Activated T-helper 2 cell treated with anti-CD3 and anti-CD28 coated beads, Interferon-gamma antibody, Interleukin-2, Interleukin-4, amounts not matched to agents 10 μg/mL and 5 μg/mL and 100 μg/mL, durations not matched to agents 14 hours and 24 hours and 36 hours (primary cell): ENCODE data around the gene STON1. TPM values are rescaled to one million over a fixed set of nuclear protein-coding genes. Genes with fewer than 3 reads are reported as not detected.
"Not testable (repeated sequence)": the region's sequence is repeated elsewhere in the genome, so short reads cannot be mapped to it uniquely, and the experiment has no call there.

Experiments used
- DNase-seq: peaks from one replicate; pipeline ENCODE4 v3.0.0; 2021; ENCODE audit warnings: low spot score
- H3K27ac Mint-ChIP-seq: one replicate; pipeline ENCODE4 v1.8.0; 2021; ENCODE audit warnings: mixed read lengths
- H3K27me3 Mint-ChIP-seq: one replicate; pipeline ENCODE4 v1.8.0; 2021; ENCODE audit warnings: low read depth, mixed read lengths
- H3K36me3 Mint-ChIP-seq: one replicate; pipeline ENCODE4 v1.8.0; 2021; ENCODE audit warnings: low read depth, mixed read lengths
- H3K4me1 Mint-ChIP-seq: one replicate; pipeline ENCODE4 v1.8.0; 2021; ENCODE audit warnings: low read depth, mixed read lengths
- H3K4me3 Mint-ChIP-seq: one replicate; pipeline ENCODE4 v1.8.0; 2021; ENCODE audit warnings: low read depth, mild to moderate bottlenecking, moderate library complexity, mixed read lengths
- H3K9me3 Mint-ChIP-seq: one replicate; pipeline ENCODE4 v1.8.0; 2021; ENCODE audit warnings: mixed read lengths
- intact Hi-C: fragments of 100-400 bp; cut with micrococcal nuclease; formaldehyde crosslinking; loops from one replicate; pipeline ENCODE4 v1.15.1; 2023
- total RNA-seq: library from RNA; stranded (reverse); gene quantifications from 2 replicates; pipeline ENCODE4 v1.2.3, GENCODE V29; 2022

The STON1 gene
- total RNA-seq, 1 donor from 2014 or later: 2.1 TPM

- peaks cover 12% of the 10 kb centered on the region for H3K4me1 Mint-ChIP-seq
- H3K27ac Mint-ChIP-seq: no peak overlapping the region
- peaks cover 5% of the 10 kb centered on the region for H3K27me3 Mint-ChIP-seq
- H3K9me3 Mint-ChIP-seq: no peaks in the 10 kb centered on the region
- H3K4me3 Mint-ChIP-seq: no peak overlapping the region
- no peaks in the 10 kb centered on the region for H3K36me3 Mint-ChIP-seq
- intact Hi-C loops: loop anchor here (5.0 kb wide), 1 partner anchor 141 kb away; no protein-coding TSS in a partner anchor
- no peak for DNase-seq
Measured at GRCh38 chr2:48588745-48589144, 58.8 kb downstream of the STON1 start.

GRCh38 chr2:48589170-48589767 is 59.3 kb downstream of the STON1 start:
- Mint-ChIP-seq H3K27ac (no peak overlapping the region), H3K27me3 (peaks cover 5% of the 10 kb centered on the region), H3K9me3 (no peaks in the 10 kb centered on the region), H3K4me3 (no peak overlapping the region), H3K36me3 (no peaks in the 10 kb centered on the region), H3K4me1 (peaks cover 12% of the 10 kb centered on the region)
- DNase-seq: no peak
- intact Hi-C loops: loop anchor here (5.0 kb wide), 1 partner anchor 142 kb away; no protein-coding TSS in a partner anchor

- no peaks in the 10 kb centered on the region for H3K9me3 Mint-ChIP-seq
- no peak for DNase-seq
- intact Hi-C loops: no loop called here
- H3K4me1 Mint-ChIP-seq: peaks cover 12% of the 10 kb centered on the region
- no peak overlapping the region for H3K4me3 Mint-ChIP-seq
- H3K36me3 Mint-ChIP-seq: no peaks in the 10 kb centered on the region
- H3K27me3 Mint-ChIP-seq: peaks cover 7% of the 10 kb centered on the region
- no peak overlapping the region for H3K27ac Mint-ChIP-seq
Measured at GRCh38 chr2:48590017-48590416, 60.1 kb downstream of the STON1 start.

- Mint-ChIP-seq H3K36me3 (no peaks in the 10 kb centered on the region), H3K27ac (no peak overlapping the region), H3K9me3 (no peaks in the 10 kb centered on the region), H3K27me3 (peaks cover 14% of the 10 kb centered on the region), H3K4me1 (peaks cover 6% of the 10 kb centered on the region), H3K4me3 (no peak overlapping the region)
- no peak for DNase-seq
- intact Hi-C loops: no loop called here
Measured at GRCh38 chr2:48592067-48592466, 62.1 kb downstream of the STON1 start.

- H3K27ac Mint-ChIP-seq, intact Hi-C loops, H3K4me3 Mint-ChIP-seq, H3K4me1 Mint-ChIP-seq, H3K9me3 Mint-ChIP-seq, H3K36me3 Mint-ChIP-seq, DNase-seq: not testable (repeated sequence)
- peaks cover 13% of the 10 kb centered on the region for H3K27me3 Mint-ChIP-seq
Measured at GRCh38 chr2:48596751-48597150, 66.8 kb downstream of the STON1 start.

GRCh38 chr2:48597492-48597891 is 67.5 kb downstream of the STON1 start:
- Mint-ChIP-seq H3K9me3 (no peaks in the 10 kb centered on the region), H3K4me3 (no peak overlapping the region), H3K27ac (no peak overlapping the region), H3K27me3 (peaks cover 13% of the 10 kb centered on the region), H3K36me3 (no peaks in the 10 kb centered on the region), H3K4me1 (peaks cover 2% of the 10 kb centered on the region)
- intact Hi-C loops: no loop called here
- no peak for DNase-seq

GRCh38 chr2:48600204-48600813 is 70.4 kb downstream of the STON1 start:
- Mint-ChIP-seq H3K27ac (no peak overlapping the region), H3K36me3 (no peaks in the 10 kb centered on the region), H3K4me1 (peaks cover 4% of the 10 kb centered on the region), H3K9me3 (no peaks in the 10 kb centered on the region), H3K4me3 (no peak overlapping the region), H3K27me3 (peaks cover 14% of the 10 kb centered on the region)
- intact Hi-C loops: no loop called here
- DNase-seq: no peak

- no peak for DNase-seq
- intact Hi-C loops: no loop called here
- no peaks in the 10 kb centered on the region for H3K9me3 Mint-ChIP-seq
- H3K4me3 Mint-ChIP-seq: no peak overlapping the region
- H3K4me1 Mint-ChIP-seq: peaks cover 4% of the 10 kb centered on the region
- H3K36me3 Mint-ChIP-seq: no peaks in the 10 kb centered on the region
- no peak overlapping the region for H3K27ac Mint-ChIP-seq
- peaks cover 9% of the 10 kb centered on the region for H3K27me3 Mint-ChIP-seq
Measured at GRCh38 chr2:48600917-48601316, 71.0 kb downstream of the STON1 start.

GRCh38 chr2:48601349-48601748 is 71.4 kb downstream of the STON1 start:
- Mint-ChIP-seq H3K27ac (no peak overlapping the region), H3K36me3 (no peaks in the 10 kb centered on the region), H3K27me3 (peaks cover 9% of the 10 kb centered on the region), H3K4me1 (peaks cover 4% of the 10 kb centered on the region), H3K9me3 (no peaks in the 10 kb centered on the region), H3K4me3 (no peak overlapping the region)
- DNase-seq: no peak
- intact Hi-C loops: no loop called here

GRCh38 chr2:48605482-48606175 is 75.7 kb downstream of the STON1 start:
- DNase-seq: no peak
- Mint-ChIP-seq H3K4me1 (peaks cover 2% of the 10 kb centered on the region), H3K9me3 (no peaks in the 10 kb centered on the region), H3K27ac (no peak overlapping the region), H3K36me3 (no peaks in the 10 kb centered on the region), H3K4me3 (no peak overlapping the region), H3K27me3 (peaks cover 5% of the 10 kb centered on the region)
- intact Hi-C loops: no loop called here

- DNase-seq: no peak
- Mint-ChIP-seq H3K4me3 (no peak overlapping the region), H3K27ac (no peak overlapping the region), H3K9me3 (no peaks in the 10 kb centered on the region), H3K4me1 (peaks cover 2% of the 10 kb centered on the region), H3K27me3 (peaks cover 5% of the 10 kb centered on the region), H3K36me3 (no peaks in the 10 kb centered on the region)
- intact Hi-C loops: no loop called here
Measured at GRCh38 chr2:48607307-48608014, 77.5 kb downstream of the STON1 start.

- Mint-ChIP-seq H3K4me3 (no peak overlapping the region), H3K27me3 (no peaks in the 10 kb centered on the region), H3K9me3 (peaks cover 4% of the 10 kb centered on the region), H3K4me1 (no peaks in the 10 kb centered on the region), H3K36me3 (no peaks in the 10 kb centered on the region), H3K27ac (no peak overlapping the region)
- intact Hi-C loops: no loop called here
- DNase-seq: no peak
Measured at GRCh38 chr2:48613211-48613610, 83.3 kb downstream of the STON1 start.

- H3K9me3 Mint-ChIP-seq, H3K4me1 Mint-ChIP-seq, H3K4me3 Mint-ChIP-seq, H3K36me3 Mint-ChIP-seq, DNase-seq, H3K27me3 Mint-ChIP-seq, H3K27ac Mint-ChIP-seq, intact Hi-C loops: not testable (repeated sequence)
Measured at GRCh38 chr2:48614581-48614980, 84.6 kb downstream of the STON1 start.
